HEK293 (cell line): ENCODE measurements around the gene ADPRHL1.

Experiments
- FEZF1 ChIP-seq: fragments of 450-650 bp; formaldehyde crosslinking; IDR thresholded peaks from 2 replicates; pipeline ENCODE4 v1.5.1; 2016; ENCODE audit warnings: missing biosample characterization, missing genetic modification characterization
- SALL2 ChIP-seq: fragments of 450-650 bp; formaldehyde crosslinking; IDR thresholded peaks from 2 replicates; pipeline ENCODE4 v1.5.0; 2017; ENCODE audit warnings: missing biosample characterization, mild to moderate bottlenecking, missing genetic modification characterization, borderline replicate concordance
- SP2 ChIP-seq: fragments of 450-650 bp; formaldehyde crosslinking; IDR thresholded peaks from 2 replicates; pipeline ENCODE4 v1.5.1; 2016; ENCODE audit warnings: missing biosample characterization, missing genetic modification characterization
- ZBTB17 ChIP-seq: fragments of 450-650 bp; formaldehyde crosslinking; IDR thresholded peaks from 2 replicates; pipeline ENCODE4 v1.5.1; 2016; ENCODE audit warnings: missing biosample characterization, missing genetic modification characterization
- ZBTB8A ChIP-seq: fragments of 450-650 bp; formaldehyde crosslinking; IDR thresholded peaks from 2 replicates; pipeline ENCODE4 v1.5.1; 2016; ENCODE audit warnings: missing biosample characterization, missing genetic modification characterization
- ZEB2 ChIP-seq: fragments of 450-650 bp; formaldehyde crosslinking; IDR thresholded peaks from 2 replicates; pipeline ENCODE4 v1.5.1; 2016; ENCODE audit warnings: missing biosample characterization, missing genetic modification characterization
- ZFHX2 ChIP-seq: fragments of 450-650 bp; formaldehyde crosslinking; conservative IDR thresholded peaks from 2 replicates; pipeline ENCODE4 v1.5.1; 2016; ENCODE audit warnings: missing biosample characterization, missing genetic modification characterization
- ZFP3 ChIP-seq: fragments of 450-650 bp; formaldehyde crosslinking; IDR thresholded peaks from 2 replicates; pipeline ENCODE4 v1.5.1; 2016; ENCODE audit warnings: low read depth, missing biosample characterization, missing genetic modification characterization
- ZNF133 ChIP-seq: fragments of 450-650 bp; formaldehyde crosslinking; IDR thresholded peaks from 2 replicates; pipeline ENCODE4 v1.5.1; 2016; ENCODE audit warnings: missing biosample characterization, missing genetic modification characterization
- ZNF157 ChIP-seq: fragments of 450-650 bp; formaldehyde crosslinking; IDR thresholded peaks from 2 replicates; pipeline ENCODE4 v1.5.1; 2016; ENCODE audit warnings: missing biosample characterization, missing genetic modification characterization
- ZNF211 ChIP-seq: fragments of 450-650 bp; formaldehyde crosslinking; IDR thresholded peaks from 2 replicates; pipeline ENCODE4 v1.5.1; 2016; ENCODE audit warnings: low read depth, missing biosample characterization, missing genetic modification characterization
- ZNF214 ChIP-seq: fragments of 450-650 bp; formaldehyde crosslinking; IDR thresholded peaks from 2 replicates; pipeline ENCODE4 v1.5.1; 2017; ENCODE audit warnings: missing biosample characterization, mild to moderate bottlenecking, missing genetic modification characterization, borderline replicate concordance
- ZNF23 ChIP-seq: fragments of 450-650 bp; formaldehyde crosslinking; IDR thresholded peaks from 2 replicates; pipeline ENCODE4 v1.5.1; 2016; ENCODE audit warnings: missing biosample characterization, missing genetic modification characterization, borderline replicate concordance
- ZNF302 ChIP-seq: fragments of 450-650 bp; formaldehyde crosslinking; IDR thresholded peaks from 2 replicates; pipeline ENCODE4 v1.5.1; 2016; ENCODE audit warnings: missing biosample characterization, missing genetic modification characterization, low read depth
- ZNF324 ChIP-seq: fragments of 450-650 bp; formaldehyde crosslinking; IDR thresholded peaks from 2 replicates; pipeline ENCODE4 v1.5.1; 2016; ENCODE audit warnings: missing biosample characterization, missing genetic modification characterization
- ZNF404 ChIP-seq: fragments of 450-650 bp; formaldehyde crosslinking; IDR thresholded peaks from 2 replicates; pipeline ENCODE4 v1.5.1; 2017; ENCODE audit warnings: missing biosample characterization, missing genetic modification characterization
- ZNF48 ChIP-seq: fragments of 450-650 bp; formaldehyde crosslinking; IDR thresholded peaks from 2 replicates; pipeline ENCODE4 v1.5.1; 2016; ENCODE audit warnings: missing biosample characterization, missing genetic modification characterization
- ZNF544 ChIP-seq: fragments of 450-650 bp; formaldehyde crosslinking; IDR thresholded peaks from 2 replicates; pipeline ENCODE4 v1.5.0; 2017; ENCODE audit warnings: missing biosample characterization, missing genetic modification characterization
- ZNF561 ChIP-seq: fragments of 450-650 bp; IDR thresholded peaks from 2 replicates; pipeline ENCODE4 v1.5.1; 2018; ENCODE audit warnings: missing biosample characterization, missing genetic modification characterization, borderline replicate concordance
- ZNF600 ChIP-seq: fragments of 450-650 bp; formaldehyde crosslinking; IDR thresholded peaks from 2 replicates; pipeline ENCODE4 v1.5.1; 2016; ENCODE audit warnings: missing biosample characterization, missing genetic modification characterization
- ZNF623 ChIP-seq: fragments of 450-650 bp; formaldehyde crosslinking; IDR thresholded peaks from 2 replicates; pipeline ENCODE4 v1.5.1; 2016; ENCODE audit warnings: missing biosample characterization, missing genetic modification characterization
- ZNF626 ChIP-seq: fragments of 450-650 bp; sonication (Bioruptor Pico); formaldehyde crosslinking; IDR thresholded peaks from 2 replicates; pipeline ENCODE4 v1.5.1; 2018; ENCODE audit warnings: missing biosample characterization, missing genetic modification characterization, inconsistent platforms
- ZNF629 ChIP-seq: fragments of 450-650 bp; formaldehyde crosslinking; IDR thresholded peaks from 2 replicates; pipeline ENCODE4 v1.5.1; 2017; ENCODE audit warnings: missing biosample characterization, missing genetic modification characterization
- ZNF639 ChIP-seq: fragments of 450-650 bp; formaldehyde crosslinking; IDR thresholded peaks from 2 replicates; pipeline ENCODE4 v1.5.1; 2016; ENCODE audit warnings: missing biosample characterization, missing genetic modification characterization
- ZNF658 ChIP-seq: fragments of 450-650 bp; formaldehyde crosslinking; IDR thresholded peaks from 2 replicates; pipeline ENCODE4; 2016; ENCODE audit warnings: missing biosample characterization, missing genetic modification characterization
- ZNF677 ChIP-seq: fragments of 450-650 bp; IDR thresholded peaks from 2 replicates; pipeline ENCODE4 v1.5.0; 2018; ENCODE audit warnings: missing biosample characterization, mild to moderate bottlenecking, missing genetic modification characterization, moderate library complexity
- ZSCAN30 ChIP-seq: fragments of 450-650 bp; IDR thresholded peaks from 2 replicates; pipeline ENCODE4 v1.5.1; 2018; ENCODE audit warnings: missing biosample characterization, mild to moderate bottlenecking, missing genetic modification characterization, moderate library complexity
- ZXDB ChIP-seq: fragments of 450-650 bp; formaldehyde crosslinking; IDR thresholded peaks from 2 replicates; pipeline ENCODE4 v1.5.1; 2016; ENCODE audit warnings: missing biosample characterization, missing genetic modification characterization
- TF ChIP-seq, protein P1 (sequence below): fragments of 450-650 bp; formaldehyde crosslinking; IDR thresholded peaks from 2 replicates; pipeline ENCODE4 v1.5.1; 2016; ENCODE audit warnings: missing biosample characterization, missing genetic modification characterization, borderline replicate concordance
- TF ChIP-seq, protein P2 (sequence below): fragments of 450-650 bp; formaldehyde crosslinking; IDR thresholded peaks from 2 replicates; pipeline ENCODE4 v1.5.1; 2016; ENCODE audit warnings: missing biosample characterization, missing genetic modification characterization
- TF ChIP-seq, protein P3 (sequence below): fragments of 450-650 bp; formaldehyde crosslinking; IDR thresholded peaks from 2 replicates; pipeline ENCODE4 v1.5.1; 2017; ENCODE audit warnings: missing biosample characterization, mild to moderate bottlenecking, missing genetic modification characterization, moderate library complexity
- TF ChIP-seq, protein P4 (sequence below): fragments of 450-650 bp; formaldehyde crosslinking; IDR thresholded peaks from 2 replicates; pipeline ENCODE4 v1.5.1; 2016; ENCODE audit warnings: missing biosample characterization, missing genetic modification characterization

Gene ADPRHL1

DNA sequence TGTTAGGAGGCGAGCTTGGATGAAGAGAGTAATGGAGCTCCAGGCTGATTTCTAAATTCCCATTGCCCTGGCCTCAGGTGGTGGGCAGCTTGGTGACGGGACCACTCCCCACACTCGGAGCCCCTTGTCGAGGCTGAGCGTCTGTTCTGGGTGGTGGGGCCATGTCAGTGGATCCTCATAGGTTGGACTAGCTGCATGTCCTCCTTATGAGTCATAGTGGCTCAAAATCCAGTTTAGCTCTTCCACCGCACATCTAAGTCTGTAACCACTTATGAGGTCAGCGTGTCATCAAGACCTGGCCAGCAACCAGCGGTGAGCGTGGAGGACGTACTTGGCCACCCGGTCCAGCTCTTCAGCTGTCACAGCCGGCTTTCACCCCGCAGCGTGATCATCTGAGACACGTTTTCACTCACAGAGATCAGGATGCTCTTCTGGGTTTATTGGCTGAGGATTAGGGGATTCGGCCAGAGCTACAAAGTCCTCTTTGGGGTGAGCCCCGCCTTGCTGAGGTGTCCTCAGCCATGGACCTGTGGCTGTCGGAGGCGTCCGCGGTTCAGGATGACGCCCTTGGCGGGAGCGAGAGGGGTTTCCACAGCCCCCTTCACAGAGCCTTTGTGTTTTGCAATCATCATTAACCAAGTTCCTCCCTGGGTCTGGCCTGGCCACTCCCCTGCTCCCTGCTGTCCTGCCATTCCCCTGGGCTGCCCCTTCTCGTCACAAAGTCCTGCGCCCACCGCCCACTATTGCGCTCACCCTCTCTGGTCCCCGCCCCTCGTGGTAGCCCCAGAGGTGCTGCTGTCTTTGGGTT, 41.9 kb downstream of the ADPRHL1 start (continued):
- TF ChIP-seq ZNF639 (peak; percentile 4; the same call in 1 of the 2 replicates), ZNF157 (tag by site-specific recombination) (no peak), ZNF600 (no peak), ZEB2 (tag by site-specific recombination) (no peak; the same call in 1 of the 2 replicates), SP2 (tag by site-specific recombination) (no peak), ZNF214 (no peak), ZNF133 (tag by site-specific recombination) (no peak), ZFP3 (tag by site-specific recombination) (no peak), ZNF623 (tag by site-specific recombination) (no peak), ZNF561 (no peak), ZNF211 (tag by site-specific recombination) (no peak), SALL2 (tag by site-specific recombination) (no peak), ZXDB (tag by site-specific recombination) (no peak), FEZF1 (tag by site-specific recombination) (no peak), ZFHX2 (tag by site-specific recombination) (no peak), ZNF302 (no peak), ZNF324 (tag by site-specific recombination) (0 out of 2 replicates have a peak, but pooled peaks have one; percentile 10), ZNF48 (tag by site-specific recombination) (no peak), ZNF626 (tag by site-specific recombination) (no peak), ZNF677 (tag by site-specific recombination) (no peak), ZBTB8A (tag by site-specific recombination) (no peak), ZNF629 (peak; percentile 78), ZNF658 (tag by site-specific recombination) (no peak), ZNF404 (tag by site-specific recombination) (no peak), ZSCAN30 (tag by site-specific recombination) (no peak), ZNF23 (tag by site-specific recombination) (no peak), ZBTB17 (0 out of 2 replicates have a peak, but pooled peaks have one; percentile 1), ZNF544 (tag by site-specific recombination) (no peak)
- TF ChIP-seq, protein P1, sequence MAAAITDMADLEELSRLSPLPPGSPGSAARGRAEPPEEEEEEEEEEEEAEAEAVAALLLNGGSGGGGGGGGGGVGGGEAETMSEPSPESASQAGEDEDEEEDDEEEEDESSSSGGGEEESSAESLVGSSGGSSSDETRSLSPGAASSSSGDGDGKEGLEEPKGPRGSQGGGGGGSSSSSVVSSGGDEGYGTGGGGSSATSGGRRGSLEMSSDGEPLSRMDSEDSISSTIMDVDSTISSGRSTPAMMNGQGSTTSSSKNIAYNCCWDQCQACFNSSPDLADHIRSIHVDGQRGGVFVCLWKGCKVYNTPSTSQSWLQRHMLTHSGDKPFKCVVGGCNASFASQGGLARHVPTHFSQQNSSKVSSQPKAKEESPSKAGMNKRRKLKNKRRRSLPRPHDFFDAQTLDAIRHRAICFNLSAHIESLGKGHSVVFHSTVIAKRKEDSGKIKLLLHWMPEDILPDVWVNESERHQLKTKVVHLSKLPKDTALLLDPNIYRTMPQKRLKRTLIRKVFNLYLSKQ (tag by site-specific recombination), result no peak
- TF ChIP-seq, protein P2, sequence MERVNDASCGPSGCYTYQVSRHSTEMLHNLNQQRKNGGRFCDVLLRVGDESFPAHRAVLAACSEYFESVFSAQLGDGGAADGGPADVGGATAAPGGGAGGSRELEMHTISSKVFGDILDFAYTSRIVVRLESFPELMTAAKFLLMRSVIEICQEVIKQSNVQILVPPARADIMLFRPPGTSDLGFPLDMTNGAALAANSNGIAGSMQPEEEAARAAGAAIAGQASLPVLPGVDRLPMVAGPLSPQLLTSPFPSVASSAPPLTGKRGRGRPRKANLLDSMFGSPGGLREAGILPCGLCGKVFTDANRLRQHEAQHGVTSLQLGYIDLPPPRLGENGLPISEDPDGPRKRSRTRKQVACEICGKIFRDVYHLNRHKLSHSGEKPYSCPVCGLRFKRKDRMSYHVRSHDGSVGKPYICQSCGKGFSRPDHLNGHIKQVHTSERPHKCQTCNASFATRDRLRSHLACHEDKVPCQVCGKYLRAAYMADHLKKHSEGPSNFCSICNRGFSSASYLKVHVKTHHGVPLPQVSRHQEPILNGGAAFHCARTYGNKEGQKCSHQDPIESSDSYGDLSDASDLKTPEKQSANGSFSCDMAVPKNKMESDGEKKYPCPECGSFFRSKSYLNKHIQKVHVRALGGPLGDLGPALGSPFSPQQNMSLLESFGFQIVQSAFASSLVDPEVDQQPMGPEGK (tag by site-specific recombination), result no peak
- TF ChIP-seq, protein P3, sequence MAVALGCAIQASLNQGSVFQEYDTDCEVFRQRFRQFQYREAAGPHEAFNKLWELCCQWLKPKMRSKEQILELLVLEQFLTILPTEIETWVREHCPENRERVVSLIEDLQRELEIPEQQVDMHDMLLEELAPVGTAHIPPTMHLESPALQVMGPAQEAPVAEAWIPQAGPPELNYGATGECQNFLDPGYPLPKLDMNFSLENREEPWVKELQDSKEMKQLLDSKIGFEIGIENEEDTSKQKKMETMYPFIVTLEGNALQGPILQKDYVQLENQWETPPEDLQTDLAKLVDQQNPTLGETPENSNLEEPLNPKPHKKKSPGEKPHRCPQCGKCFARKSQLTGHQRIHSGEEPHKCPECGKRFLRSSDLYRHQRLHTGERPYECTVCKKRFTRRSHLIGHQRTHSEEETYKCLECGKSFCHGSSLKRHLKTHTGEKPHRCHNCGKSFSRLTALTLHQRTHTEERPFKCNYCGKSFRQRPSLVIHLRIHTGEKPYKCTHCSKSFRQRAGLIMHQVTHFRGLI (tag by site-specific recombination), result no peak
- TF ChIP-seq, protein P4, sequence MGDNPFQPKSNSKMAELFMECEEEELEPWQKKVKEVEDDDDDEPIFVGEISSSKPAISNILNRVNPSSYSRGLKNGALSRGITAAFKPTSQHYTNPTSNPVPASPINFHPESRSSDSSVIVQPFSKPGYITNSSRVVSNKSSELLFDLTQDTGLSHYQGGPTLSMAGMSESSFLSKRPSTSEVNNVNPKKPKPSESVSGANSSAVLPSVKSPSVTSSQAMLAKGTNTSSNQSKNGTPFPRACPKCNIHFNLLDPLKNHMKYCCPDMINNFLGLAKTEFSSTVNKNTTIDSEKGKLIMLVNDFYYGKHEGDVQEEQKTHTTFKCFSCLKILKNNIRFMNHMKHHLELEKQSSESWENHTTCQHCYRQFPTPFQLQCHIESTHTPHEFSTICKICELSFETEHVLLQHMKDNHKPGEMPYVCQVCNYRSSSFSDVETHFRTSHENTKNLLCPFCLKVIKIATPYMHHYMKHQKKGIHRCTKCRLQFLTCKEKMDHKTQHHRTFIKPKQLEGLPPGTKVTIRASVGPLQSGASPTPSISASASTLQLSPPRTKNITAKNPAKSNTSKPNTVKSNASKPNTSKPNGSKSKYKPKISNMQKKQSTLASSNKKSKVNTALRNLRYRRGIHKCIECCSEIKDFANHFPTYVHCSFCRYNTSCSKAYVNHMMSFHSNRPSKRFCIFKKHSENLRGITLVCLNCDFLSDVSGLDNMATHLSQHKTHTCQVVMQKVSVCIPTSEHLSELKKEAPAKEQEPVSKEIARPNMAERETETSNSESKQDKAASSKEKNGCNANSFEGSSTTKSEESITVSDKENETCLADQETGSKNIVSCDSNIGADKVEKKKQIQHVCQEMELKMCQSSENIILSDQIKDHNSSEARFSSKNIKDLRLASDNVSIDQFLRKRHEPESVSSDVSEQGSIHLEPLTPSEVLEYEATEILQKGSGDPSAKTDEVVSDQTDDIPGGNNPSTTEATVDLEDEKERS (tag by site-specific recombination), result no peak
